Measurements from ENCODE around the gene MYO3B. TPM values are rescaled to one million over a fixed set of nuclear protein-coding genes. Genes with fewer than 3 reads are reported as not detected.

MYO3B gene
- total and polyA plus RNA-seq, 7 experiments from 2014 or later = 0.66 to 0.82 TPM; not detected in 5

DNA sequence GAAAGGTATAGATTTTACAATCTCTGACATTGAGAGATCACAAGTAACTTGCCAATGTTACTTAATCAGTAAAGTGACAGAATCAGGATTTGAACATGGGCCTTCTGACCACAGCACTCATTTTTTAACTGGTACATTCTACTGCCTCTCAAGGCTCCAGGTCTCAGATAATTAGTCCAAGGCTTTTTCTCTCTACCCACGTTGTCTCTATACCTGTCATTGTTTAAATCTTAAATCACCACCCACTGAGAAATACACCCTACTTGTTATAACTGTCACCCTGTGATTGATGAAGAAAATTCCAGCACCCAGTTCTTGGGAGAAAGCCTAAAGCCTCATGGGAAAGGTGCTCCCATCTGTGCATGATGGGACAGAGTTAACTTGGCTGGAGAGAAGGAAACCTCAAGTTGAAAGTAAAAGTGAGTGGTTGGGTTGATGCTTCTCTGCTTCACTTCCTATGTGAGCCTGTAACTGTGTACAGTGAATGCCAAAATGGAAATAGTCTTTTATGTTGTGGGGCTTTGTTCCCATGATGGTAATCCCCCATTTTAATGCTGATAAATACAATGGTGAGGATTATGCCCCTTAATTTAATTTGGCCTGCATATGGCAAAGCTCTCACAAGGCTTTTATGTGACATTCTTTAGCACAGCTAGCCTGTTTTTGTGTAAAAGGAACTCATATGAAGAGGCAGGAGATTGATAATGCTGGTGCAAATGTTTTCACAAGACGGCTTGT lies 347.1 kb downstream of the MYO3B start:
- POLR2A ChIA-PET = interaction anchor here (0.7 kb wide), 1 partner anchor 17 kb away, joined by 3 read pairs; no protein-coding TSS in a partner anchor
- Histone ChIP-seq H3K36me3 (ENCODE audit: control insufficient read depth in 2 of 3, insufficient read depth in 3 of 3, low read length in 3 of 3) (no peaks in the 10 kb centered on the region), H3K27ac (ENCODE audit: low read depth, low read length) (no peak overlapping the region), H3K4me1 (ENCODE audit: control insufficient read depth in 2 of 2, insufficient read depth in 2 of 2, low read length in 2 of 2) (no peaks in the 10 kb centered on the region), H3K9me3 (ENCODE audit: control insufficient read depth in 2 of 3, low read length in 3 of 3) (no peaks in the 10 kb centered on the region), H3K4me3 (ENCODE audit: low read length) (no peak overlapping the region), H3K27me3 (ENCODE audit: control insufficient read depth in 2 of 2, insufficient read depth in 2 of 2, low read length in 2 of 2) (peaks cover 0 to 4% of the 10 kb centered on the region in 2 donors)
- DNase-seq (no peak), ATAC-seq (no peak)
- peaks cover 0 to 1% (median 0%) of the 10 kb centered on the region in 5 donors for H3K36me3 Mint-ChIP-seq
- H3K27ac Mint-ChIP-seq = no peak overlapping the region
- H3K27me3 Mint-ChIP-seq = peaks cover 8 to 20% (median 12%) of the 10 kb centered on the region in 5 donors
- no peak overlapping the region for H3K4me3 Mint-ChIP-seq
- intact Hi-C loops (cut with micrococcal nuclease) = no loop called here
- H3K4me1 Mint-ChIP-seq = peaks cover 0 to 9% (median 0%) of the 10 kb centered on the region in 7 donors
- no peaks in the 10 kb centered on the region for H3K9me3 Mint-ChIP-seq
- CTCF ChIA-PET = no interaction called here

DNA sequence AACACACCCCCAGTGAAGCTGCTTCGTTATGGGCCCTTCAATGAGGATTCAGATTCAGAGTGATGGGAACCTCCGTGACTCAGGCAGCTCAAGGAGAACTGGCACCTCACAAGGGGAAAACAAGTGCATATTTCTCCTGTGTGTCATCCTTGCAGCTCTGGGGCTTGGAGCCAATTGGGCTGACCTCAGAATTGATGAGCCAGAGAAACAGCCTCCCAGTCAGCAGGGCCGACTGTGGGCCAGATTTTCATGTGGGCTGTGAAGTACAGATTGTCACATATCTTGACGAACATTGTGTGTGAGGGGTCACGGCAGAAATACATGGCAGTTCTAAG lies 347.6 kb downstream of the MYO3B start:
- Mint-ChIP-seq H3K9me3 (no peaks in the 10 kb centered on the region), H3K36me3 (peaks cover 0 to 1% (median 0%) of the 10 kb centered on the region in 5 donors), H3K27me3 (peaks cover 13 to 25% (median 18%) of the 10 kb centered on the region in 5 donors), H3K4me1 (peaks cover 0 to 9% (median 0%) of the 10 kb centered on the region in 7 donors), H3K27ac (no peak overlapping the region), H3K4me3 (no peak overlapping the region)
- ChIA-PET POLR2A (interaction anchor here (0.7 kb wide), 1 partner anchor 16 kb away, joined by 3 read pairs; no protein-coding TSS in a partner anchor), CTCF (no interaction called here)
- no peak overlapping the region for H3K27ac ChIP-seq (ENCODE audit: low read depth, low read length)
- H3K36me3 ChIP-seq (ENCODE audit: control insufficient read depth in 2 of 3, insufficient read depth in 3 of 3, low read length in 3 of 3) = no peaks in the 10 kb centered on the region
- no peak for DNase-seq
- no peaks in the 10 kb centered on the region for H3K4me1 ChIP-seq (ENCODE audit: control insufficient read depth in 2 of 2, insufficient read depth in 2 of 2, low read length in 2 of 2)
- no peak for ATAC-seq
- H3K9me3 ChIP-seq (ENCODE audit: control insufficient read depth in 2 of 3, low read length in 3 of 3) = no peaks in the 10 kb centered on the region
- H3K4me3 ChIP-seq (ENCODE audit: low read length) = no peak overlapping the region
- intact Hi-C loops (cut with micrococcal nuclease) = no loop called here
- H3K27me3 ChIP-seq (ENCODE audit: control insufficient read depth in 2 of 2, insufficient read depth in 2 of 2, low read length in 2 of 2) = peaks cover 0 to 4% of the 10 kb centered on the region in 2 donors

DNA sequence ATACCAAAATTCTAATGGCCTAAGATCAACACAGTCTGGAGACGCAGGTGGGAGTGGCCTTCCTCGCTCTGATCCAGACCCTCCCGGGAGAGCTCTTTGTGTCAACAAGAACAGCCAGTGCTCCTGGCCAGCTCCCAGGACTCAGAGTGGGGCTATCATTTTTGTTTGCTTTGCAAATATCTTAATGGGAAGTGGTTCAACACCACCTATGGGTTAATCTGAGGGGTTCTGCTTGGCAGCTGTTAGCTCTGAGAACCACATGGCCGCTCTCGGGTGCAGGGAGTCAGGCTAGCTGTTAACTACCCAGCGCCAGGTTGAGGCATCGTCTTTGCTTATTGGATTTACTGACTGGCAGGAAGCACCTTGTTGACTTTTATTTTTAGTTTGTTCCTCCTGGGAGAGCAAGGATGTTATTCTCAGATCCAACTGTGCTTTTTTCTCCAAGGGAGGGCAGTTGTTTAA lies 352.4 kb downstream of the MYO3B start:
- Mint-ChIP-seq H3K9me3 (no peaks in the 10 kb centered on the region), H3K36me3 (peaks cover 0 to 1% (median 0%) of the 10 kb centered on the region in 5 donors)

DNA sequence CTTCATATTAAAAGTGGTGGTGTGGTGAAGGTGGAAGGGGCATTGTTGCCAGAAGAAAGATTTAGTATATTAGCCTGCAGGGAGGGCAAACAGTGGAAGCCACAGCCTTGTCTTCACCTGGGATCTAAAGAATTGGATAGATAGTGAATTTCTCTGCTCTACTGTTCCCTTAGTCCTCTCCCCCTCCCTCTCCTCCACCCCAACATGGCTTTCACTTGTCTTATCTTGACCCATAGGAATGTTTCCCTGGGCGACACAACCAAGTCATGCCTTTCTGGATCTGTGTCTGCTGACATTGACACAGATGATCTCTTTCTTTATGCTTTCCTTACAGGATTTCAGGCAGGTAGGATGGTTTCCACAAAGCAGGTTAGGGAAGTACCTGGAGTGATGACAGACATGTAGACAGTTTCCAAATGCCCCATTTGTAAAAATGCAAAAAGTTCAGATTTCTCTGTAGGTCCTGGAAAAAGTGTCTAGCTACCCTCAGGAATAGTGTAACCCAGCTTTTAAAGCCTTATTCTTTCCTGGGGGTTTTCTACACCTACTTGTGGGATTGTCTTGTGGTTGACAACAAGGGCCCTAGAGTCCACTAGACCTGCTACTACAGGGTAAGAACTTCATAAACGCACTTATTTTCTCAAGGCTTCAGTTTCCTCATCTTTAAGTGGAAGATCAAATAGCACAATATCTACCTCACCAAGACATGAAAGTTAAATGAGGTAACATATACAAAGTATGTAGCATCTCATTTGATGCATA lies 353.0 kb downstream of the MYO3B start:
- ChIA-PET CTCF (no interaction called here), POLR2A (no interaction called here)
- no peaks in the 10 kb centered on the region for H3K36me3 ChIP-seq (ENCODE audit: control insufficient read depth in 2 of 3, insufficient read depth in 3 of 3, low read length in 3 of 3)
- peaks cover 0 to 1% (median 0%) of the 10 kb centered on the region in 5 donors for H3K36me3 Mint-ChIP-seq
- H3K4me1 Mint-ChIP-seq = no peaks in the 10 kb centered on the region
- no peak overlapping the region for H3K4me3 Mint-ChIP-seq
- H3K9me3 ChIP-seq (ENCODE audit: control insufficient read depth in 2 of 3, low read length in 3 of 3) = no peaks in the 10 kb centered on the region
- DNase-seq = no peak
- H3K27me3 Mint-ChIP-seq = peaks cover 21 to 43% (median 27%) of the 10 kb centered on the region in 5 donors
- no peak overlapping the region for H3K27ac Mint-ChIP-seq
- no peak for ATAC-seq
- H3K9me3 Mint-ChIP-seq = no peaks in the 10 kb centered on the region
- H3K27me3 ChIP-seq (ENCODE audit: control insufficient read depth in 2 of 2, insufficient read depth in 2 of 2, low read length in 2 of 2) = peaks cover 0 to 4% of the 10 kb centered on the region in 2 donors
- H3K4me1 ChIP-seq (ENCODE audit: control insufficient read depth in 2 of 2, insufficient read depth in 2 of 2, low read length in 2 of 2) = no peaks in the 10 kb centered on the region
- intact Hi-C loops (cut with micrococcal nuclease) = no loop called here
- no peak overlapping the region for H3K27ac ChIP-seq (ENCODE audit: low read depth, low read length)
- H3K4me3 ChIP-seq (ENCODE audit: low read length) = no peak overlapping the region

More for the DNA sequence above, 352.4 kb downstream of the MYO3B start:
- Histone ChIP-seq H3K36me3 (ENCODE audit: control insufficient read depth in 2 of 3, insufficient read depth in 3 of 3, low read length in 3 of 3) (no peaks in the 10 kb centered on the region), H3K9me3 (ENCODE audit: control insufficient read depth in 2 of 3, low read length in 3 of 3) (no peaks in the 10 kb centered on the region), H3K4me3 (ENCODE audit: low read length) (no peak overlapping the region), H3K27me3 (ENCODE audit: control insufficient read depth in 2 of 2, insufficient read depth in 2 of 2, low read length in 2 of 2) (peaks cover 0 to 4% of the 10 kb centered on the region in 2 donors), H3K4me1 (ENCODE audit: control insufficient read depth in 2 of 2, insufficient read depth in 2 of 2, low read length in 2 of 2) (no peaks in the 10 kb centered on the region), H3K27ac (ENCODE audit: low read depth, low read length) (no peak overlapping the region)
- no peak overlapping the region for H3K27ac Mint-ChIP-seq
- no peak for ATAC-seq
- POLR2A ChIA-PET = no interaction called here
- H3K27me3 Mint-ChIP-seq = peaks cover 21 to 41% (median 24%) of the 10 kb centered on the region in 5 donors
- DNase-seq = no peak
- intact Hi-C loops (cut with micrococcal nuclease) = no loop called here
- H3K4me3 Mint-ChIP-seq = no peak overlapping the region
- H3K4me1 Mint-ChIP-seq = peaks cover 0 to 4% (median 0%) of the 10 kb centered on the region in 7 donors
- CTCF ChIA-PET = no interaction called here

DNA sequence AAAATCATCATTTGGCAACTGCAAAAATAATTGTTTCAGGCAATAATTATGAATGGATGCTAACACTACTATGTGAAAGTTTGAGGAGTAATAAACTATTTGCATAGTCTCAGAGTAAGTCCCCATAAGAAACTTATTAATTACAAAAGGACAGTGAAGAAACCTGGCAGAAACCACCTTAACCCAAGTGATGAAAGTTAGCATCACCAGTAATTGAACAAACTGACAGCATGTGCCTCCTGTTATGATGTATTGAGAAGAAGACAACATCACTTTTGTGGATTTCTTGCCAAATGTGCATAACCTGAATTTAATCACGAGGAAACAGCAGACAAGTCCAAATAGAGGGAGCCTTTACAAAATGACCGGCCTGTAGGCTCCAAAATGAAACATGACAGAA lies 353.9 kb downstream of the MYO3B start:
- H3K4me1 Mint-ChIP-seq = no peaks in the 10 kb centered on the region
- no peaks in the 10 kb centered on the region for H3K9me3 Mint-ChIP-seq
- intact Hi-C loops (cut with micrococcal nuclease) = no loop called here
- H3K4me3 Mint-ChIP-seq = no peak overlapping the region
- no peak for DNase-seq
- Histone ChIP-seq H3K4me3 (ENCODE audit: low read length) (no peak overlapping the region), H3K36me3 (ENCODE audit: control insufficient read depth in 2 of 3, insufficient read depth in 3 of 3, low read length in 3 of 3) (no peaks in the 10 kb centered on the region), H3K4me1 (ENCODE audit: control insufficient read depth in 2 of 2, insufficient read depth in 2 of 2, low read length in 2 of 2) (no peaks in the 10 kb centered on the region), H3K27ac (ENCODE audit: low read depth, low read length) (no peak overlapping the region), H3K9me3 (ENCODE audit: control insufficient read depth in 2 of 3, low read length in 3 of 3) (no peaks in the 10 kb centered on the region), H3K27me3 (ENCODE audit: control insufficient read depth in 2 of 2, insufficient read depth in 2 of 2, low read length in 2 of 2) (peaks cover 0 to 4% of the 10 kb centered on the region in 2 donors)
- H3K27me3 Mint-ChIP-seq = peaks cover 21 to 40% (median 28%) of the 10 kb centered on the region in 5 donors
- peaks cover 0 to 1% (median 0%) of the 10 kb centered on the region in 5 donors for H3K36me3 Mint-ChIP-seq
- ChIA-PET POLR2A (no interaction called here), CTCF (no interaction called here)
- H3K27ac Mint-ChIP-seq = no peak overlapping the region
- no peak for ATAC-seq

DNA sequence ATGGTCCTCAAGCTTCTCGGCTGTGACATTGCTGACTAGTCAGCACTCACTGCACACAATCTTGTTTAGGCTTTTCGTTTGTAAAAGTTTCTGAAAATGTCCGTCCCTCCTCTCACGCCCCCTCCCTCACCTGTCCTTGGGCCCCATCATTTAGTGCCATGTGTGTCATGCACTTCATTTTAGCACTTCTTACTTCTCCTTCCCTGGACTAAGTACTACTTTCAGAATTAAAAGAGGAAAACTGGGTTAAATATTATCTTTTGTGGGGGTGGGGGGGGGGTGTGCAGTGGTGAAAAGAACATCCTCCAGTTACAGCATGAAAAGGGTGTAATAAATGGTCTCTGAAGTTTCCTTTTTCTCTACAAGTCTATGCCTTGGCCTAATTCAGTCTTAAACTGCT lies 355.2 kb downstream of the MYO3B start:
- no peak overlapping the region for H3K27ac ChIP-seq (ENCODE audit: low read depth, low read length)
- CTCF ChIA-PET = no interaction called here
- no peak overlapping the region for H3K27ac Mint-ChIP-seq
- intact Hi-C loops (cut with micrococcal nuclease) = no loop called here
- no peaks in the 10 kb centered on the region for H3K36me3 Mint-ChIP-seq
- no peaks in the 10 kb centered on the region for H3K9me3 Mint-ChIP-seq
- H3K4me3 ChIP-seq (ENCODE audit: low read length) = no peak overlapping the region
- POLR2A ChIA-PET = interaction anchor here (1.6 kb wide), 1 partner anchor 16 kb away, joined by 3 read pairs; no protein-coding TSS in a partner anchor
- H3K4me1 ChIP-seq (ENCODE audit: control insufficient read depth in 2 of 2, insufficient read depth in 2 of 2, low read length in 2 of 2) = no peaks in the 10 kb centered on the region
- DNase-seq (no peak), ATAC-seq (no peak)
- no peaks in the 10 kb centered on the region for H3K9me3 ChIP-seq (ENCODE audit: control insufficient read depth in 2 of 3, low read length in 3 of 3)
- H3K4me3 Mint-ChIP-seq = no peak overlapping the region
- H3K27me3 Mint-ChIP-seq = peaks cover 14 to 32% (median 28%) of the 10 kb centered on the region in 5 donors
- no peaks in the 10 kb centered on the region for H3K36me3 ChIP-seq (ENCODE audit: control insufficient read depth in 2 of 3, insufficient read depth in 3 of 3, low read length in 3 of 3)
- peaks cover 0 to 4% of the 10 kb centered on the region in 2 donors for H3K27me3 ChIP-seq (ENCODE audit: control insufficient read depth in 2 of 2, insufficient read depth in 2 of 2, low read length in 2 of 2)
- no peaks in the 10 kb centered on the region for H3K4me1 Mint-ChIP-seq

Measured in naive thymus-derived CD4-positive, alpha-beta T cell (primary cell).